GM18511 (cell line): Measurements from ENCODE around the gene PEX11B.
A peak's percentile ranks its signal among the peaks of the same experiment; 100 is the strongest.

Source experiments
- ATAC-seq: cut with Tn5 transposase; IDR thresholded peaks from one replicate; pipeline ENCODE4 v1.9.1; 2021; ENCODE audit warnings: mild to moderate bottlenecking, moderate library complexity; ENCODE audit not compliant: unreplicated experiment

Gene PEX11B

DNA sequence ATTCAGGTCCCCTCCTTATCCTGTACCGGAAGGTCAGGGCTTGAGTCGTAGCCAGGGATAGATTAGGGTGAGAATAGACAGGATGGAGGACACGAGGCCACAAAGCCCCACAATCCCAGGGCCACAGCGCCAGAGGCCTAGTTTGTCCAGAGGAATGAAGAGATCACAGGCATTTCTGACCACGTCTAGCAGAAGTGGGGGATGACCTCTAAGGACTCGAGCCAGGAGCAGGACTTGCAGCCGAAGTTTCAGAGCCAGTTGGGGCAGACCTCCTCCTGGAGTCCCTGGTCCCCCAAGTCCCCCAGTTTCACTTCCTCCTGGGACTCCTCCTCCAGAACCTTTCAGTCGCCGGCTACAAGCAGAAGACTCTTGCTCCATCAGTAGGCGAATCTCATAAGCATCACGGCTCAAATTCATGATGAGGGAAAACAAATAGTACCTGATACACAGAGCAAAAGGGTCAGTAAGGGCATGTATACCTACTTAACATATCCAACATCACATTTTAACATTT is 6.3 kb downstream of the PEX11B start:
- no peak for ATAC-seq

DNA sequence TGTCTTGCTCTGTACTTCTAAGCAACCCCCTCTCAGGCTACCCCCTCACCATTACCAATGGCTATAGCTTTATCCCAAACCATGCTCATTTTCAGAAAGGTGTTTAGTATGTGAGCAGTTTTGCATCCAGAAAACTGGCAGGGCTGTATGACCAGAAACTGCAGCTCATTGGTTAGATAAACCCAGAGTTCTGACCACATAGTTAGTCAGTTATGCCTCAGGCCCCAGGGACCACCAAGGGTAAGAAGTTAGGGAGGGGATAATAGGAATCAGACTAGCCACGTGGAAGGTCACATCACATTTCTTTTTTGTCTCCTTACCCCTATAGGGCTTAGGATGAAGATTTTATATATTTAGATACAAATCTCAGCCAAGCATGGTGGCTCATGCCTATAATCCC is 9.9 kb downstream of the PEX11B start:
- ATAC-seq: no peak

DNA sequence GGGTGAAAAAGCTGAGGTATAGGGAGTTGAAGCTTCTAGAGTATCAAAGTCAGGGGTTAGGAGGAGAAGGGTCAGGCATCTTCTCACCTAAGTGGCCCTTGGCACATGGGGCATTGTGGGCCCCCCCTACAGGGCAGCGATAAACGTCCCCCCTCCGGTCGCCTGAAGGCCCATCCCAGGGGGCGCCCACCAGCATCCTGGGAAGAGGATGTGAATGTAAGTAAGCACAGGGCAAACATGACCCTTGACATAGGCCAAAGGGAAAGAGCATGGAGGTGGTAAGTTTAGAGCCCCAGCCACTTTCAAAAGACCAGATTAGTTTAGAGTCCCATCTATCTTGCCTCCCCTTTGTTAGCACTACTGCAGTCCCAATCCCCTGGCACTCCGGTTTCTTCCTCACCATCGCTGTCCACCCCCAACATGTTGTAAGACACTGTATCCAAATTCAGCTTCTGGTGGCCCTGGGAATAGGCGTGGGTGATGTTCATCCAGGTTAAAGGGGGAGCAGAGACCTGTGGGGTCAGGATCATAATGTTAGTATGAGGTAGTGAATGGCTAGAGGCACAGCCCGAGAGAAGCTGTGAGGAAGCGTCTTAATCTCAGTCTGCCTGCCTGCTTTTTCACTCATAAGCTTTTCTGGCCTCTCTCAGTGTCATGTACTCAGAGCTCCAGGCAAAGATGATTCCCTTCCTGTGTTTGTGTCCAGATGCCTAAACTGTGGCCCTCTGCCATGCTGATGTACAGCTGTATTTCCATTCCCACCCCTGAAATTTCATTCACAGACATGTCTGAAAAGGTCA is 11.4 kb downstream of the PEX11B start:
- ATAC-seq: no peak

DNA sequence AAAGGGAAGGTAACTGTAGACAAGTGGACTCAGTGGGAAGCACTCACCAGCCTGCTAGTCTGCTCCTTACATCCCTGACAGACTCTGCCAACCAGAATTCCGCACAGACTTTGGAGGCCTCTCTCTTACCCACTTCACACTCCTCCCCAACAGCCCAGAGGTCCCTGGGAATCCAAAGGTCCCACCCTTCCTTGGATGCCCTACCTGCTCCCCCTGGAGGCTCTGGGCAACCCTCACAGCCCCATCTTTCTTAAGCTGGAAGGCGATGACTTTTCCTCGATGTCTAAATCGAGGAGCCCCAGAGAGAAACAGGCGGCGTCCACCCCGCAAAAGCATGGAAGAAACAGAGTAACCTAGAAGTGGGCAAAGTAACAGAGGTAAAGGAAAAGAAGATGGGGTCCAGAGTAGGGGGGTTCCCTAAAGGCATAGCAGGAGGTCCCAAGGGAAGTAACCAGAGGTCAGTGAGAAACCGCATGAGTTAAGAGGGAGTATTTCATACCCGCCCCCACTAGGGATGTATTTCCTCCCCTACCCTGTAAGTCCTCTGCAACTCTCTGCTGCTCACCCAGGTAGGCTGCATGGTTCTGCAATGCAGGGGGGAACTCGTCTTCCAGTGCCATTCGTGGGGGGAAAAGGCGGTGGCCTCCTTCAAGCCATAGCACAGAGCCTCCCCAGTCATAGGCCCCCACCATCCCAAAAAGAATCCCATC is 17.1 kb downstream of the PEX11B start:
- ATAC-seq: no peak

DNA sequence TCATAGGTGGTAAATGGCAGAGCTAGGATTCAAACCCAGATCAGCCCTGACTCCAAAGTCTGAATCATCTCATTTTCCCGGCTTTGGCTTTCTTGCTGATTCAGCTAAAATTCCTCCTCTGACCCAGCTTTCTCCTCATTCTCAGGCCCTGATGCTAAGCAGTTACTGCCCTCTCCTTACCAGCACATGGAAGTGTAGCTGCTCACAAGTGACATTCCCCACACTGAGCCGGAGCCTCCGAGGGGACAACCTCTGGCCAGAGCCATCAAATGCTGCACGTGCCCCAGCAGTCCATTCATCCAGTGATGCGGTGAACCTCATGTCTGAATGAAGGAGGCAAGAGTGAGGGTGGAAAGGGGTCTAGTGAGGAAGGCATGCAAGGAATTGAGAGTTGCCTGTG is 19.8 kb downstream of the PEX11B start:
- no peak for ATAC-seq

DNA sequence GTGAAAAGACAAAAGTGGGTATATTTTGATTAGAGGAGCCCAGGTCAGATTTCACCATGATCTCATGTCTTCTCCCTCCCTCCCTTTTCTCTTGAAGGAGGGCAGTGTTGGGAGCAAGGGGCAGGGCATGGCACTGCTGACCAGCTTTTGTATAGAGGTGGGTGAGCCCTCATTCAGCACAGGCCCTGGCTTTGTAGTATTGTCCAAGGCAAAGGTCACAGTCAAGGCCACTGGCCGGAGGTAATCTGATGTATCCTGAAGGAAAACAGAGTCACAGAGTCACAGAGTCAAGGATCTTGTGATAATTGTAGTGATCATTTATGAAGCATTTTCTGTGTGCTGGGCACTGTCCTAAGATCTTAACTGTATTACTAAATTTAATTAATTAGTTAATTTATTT is 20.5 kb downstream of the PEX11B start:
- no peak for ATAC-seq

DNA sequence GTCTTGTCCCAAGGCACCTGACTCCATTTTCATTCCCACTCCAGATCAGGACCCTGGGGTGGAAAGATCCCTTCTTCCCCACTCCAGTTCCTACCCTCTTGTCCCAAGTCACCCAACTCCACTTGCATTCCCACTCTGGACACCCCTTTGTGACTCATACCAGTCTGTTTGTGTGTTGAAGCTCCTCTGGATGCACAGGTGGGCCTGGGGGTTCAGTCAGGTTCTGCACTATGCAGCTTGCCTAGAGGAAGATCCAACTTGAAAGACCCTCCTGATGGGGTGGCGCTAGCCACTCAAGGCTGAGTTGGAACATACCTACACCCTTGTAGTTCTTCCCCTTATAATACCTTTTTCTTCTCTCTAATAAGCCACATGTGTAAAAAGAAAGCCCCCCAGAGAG is 23.0 kb downstream of the PEX11B start:
- no peak for ATAC-seq

DNA sequence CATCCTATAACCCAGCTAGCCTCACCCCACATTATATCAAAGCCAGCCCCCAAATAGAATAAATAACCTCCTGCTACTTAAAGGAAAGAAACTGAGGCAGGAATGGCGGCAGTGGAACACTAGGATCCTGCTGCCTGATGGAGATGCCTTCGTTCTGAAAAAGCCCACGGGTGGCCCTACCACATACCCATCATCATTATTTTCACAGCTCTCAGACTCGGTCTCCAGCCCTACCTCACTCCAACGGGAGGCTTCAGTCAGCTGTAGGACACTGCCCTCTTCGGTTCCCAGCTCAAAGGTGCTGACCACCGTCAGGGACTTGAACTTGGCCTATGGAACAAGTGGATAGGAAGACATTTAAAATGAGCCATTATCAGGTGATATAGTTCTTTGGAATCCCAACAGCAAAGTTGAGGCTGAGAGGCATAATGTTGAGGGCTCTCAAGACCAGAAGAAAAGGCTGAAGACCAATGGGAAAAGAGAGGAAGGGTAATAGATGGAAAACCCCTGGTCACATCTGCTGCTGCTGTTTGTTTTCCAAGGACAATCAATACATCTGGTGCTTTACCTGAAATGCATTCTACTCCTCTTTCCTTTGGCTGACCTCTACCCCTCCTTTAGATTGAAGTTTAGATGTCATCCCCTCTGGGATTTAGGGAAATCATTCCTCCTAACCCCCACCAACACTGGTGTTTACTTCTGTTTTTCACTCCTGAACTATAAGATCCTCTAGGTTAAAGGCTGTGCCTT is 25.0 kb downstream of the PEX11B start:
- no peak for ATAC-seq

DNA sequence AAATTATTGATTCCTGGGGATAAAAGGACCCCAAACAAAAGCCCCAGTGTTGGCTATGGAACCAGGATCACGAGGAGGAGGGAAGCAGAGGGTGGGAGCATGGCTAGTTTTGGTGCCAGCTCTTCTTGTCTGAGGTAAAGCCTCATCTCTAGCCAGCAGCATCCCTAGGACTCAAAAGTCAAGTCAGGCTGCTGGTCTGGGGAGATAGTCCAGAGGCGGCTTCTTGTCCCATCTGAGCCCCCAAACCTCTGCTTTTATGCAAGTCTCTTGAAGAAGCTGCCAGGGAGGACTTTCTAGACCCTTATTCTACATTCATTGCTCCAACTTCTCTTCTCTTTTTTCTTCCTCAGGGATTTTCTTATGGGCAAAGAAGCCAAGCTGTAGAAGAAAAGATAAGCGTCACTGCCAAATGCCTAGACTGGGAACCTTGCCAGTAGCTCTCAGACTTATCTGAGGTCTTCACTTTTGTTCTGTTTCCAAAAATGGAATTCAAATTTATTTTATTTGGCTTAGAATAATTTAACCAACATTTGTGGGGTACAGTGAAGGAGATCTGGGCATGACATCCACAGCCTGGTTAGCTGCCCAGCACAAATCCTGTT is 25.9 kb downstream of the PEX11B start:
- ATAC-seq: no peak

DNA sequence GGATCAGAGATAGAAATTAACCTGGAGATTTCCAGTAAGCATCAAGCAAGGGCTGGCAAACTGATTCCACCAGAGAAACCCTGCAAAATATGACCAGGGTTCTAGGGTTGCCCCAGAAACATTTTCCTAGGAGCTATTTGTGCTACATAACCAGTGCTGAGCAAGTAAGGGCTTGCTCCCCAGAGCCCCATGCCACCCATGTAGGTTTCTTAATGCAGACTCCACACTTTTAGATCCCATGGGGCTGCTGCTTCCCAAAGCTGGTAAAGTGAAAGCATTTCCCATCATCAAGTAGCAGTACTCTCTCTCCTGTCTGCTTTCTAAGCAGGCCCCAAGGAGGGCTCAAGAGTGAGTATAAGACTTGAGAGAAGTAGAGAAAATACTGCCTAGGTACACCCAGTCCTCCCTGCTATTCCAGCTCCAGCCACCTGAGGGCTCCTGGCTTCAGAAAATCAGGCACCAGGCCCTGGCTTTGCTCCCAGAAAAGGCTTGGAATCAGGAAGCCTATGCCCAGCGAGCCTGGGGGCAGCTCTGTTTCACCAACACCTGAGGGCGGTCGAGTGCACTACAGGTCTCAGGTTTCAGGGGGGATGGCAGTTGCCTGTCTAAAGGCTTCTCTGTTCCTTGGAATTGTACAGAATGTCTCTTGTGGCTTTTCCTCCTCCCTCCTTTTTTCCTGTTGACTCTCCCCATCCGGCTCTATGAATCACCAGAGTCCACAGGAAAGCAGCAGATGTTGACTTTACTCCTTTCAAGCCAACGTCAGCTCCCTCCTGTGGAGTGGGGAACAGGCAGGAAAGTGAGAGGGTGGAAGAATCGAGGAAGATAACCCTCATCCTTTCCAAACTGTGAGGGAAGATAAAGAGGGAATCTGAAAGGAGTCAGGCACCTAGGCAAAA is 26.7 kb downstream of the PEX11B start:
- no peak for ATAC-seq

DNA sequence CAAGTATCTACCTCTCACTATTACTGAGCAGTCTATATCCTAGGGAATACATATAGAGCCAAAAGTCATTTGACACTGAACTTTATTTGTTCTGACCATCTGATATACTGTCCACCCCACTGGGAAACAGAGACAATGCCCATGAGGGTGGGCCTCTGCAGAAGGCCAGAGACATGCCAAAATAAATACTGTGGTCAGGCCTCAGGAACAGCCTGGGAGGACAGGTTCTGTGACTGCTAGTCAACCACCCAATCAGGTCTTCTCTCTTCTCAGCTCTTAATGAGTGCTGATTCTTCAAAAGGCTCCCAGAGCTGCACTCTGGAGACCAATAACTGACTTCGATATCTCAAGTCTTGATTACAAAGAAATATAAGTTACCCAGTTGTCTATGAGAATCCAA is 27.4 kb downstream of the PEX11B start:
- ATAC-seq: no peak

DNA sequence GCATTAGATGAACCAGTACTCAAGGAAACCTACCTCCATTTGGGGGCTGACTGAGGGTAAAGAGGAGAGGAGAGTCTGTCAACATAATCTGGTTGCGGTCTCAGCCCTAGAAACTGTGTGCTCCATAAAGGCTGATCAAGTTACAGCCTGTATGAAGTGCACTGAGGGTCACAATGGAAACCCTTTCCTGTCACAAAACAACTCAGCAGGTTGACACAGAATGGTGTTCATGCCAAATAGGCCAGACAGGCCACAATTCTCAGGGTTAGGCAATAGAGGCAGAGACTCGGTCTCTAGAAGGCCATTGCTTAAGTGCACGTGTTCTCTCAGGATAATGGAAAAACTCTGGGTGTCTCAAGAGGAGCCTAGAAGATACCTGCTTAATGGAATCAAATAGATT is 28.8 kb downstream of the PEX11B start:
- no peak for ATAC-seq

DNA sequence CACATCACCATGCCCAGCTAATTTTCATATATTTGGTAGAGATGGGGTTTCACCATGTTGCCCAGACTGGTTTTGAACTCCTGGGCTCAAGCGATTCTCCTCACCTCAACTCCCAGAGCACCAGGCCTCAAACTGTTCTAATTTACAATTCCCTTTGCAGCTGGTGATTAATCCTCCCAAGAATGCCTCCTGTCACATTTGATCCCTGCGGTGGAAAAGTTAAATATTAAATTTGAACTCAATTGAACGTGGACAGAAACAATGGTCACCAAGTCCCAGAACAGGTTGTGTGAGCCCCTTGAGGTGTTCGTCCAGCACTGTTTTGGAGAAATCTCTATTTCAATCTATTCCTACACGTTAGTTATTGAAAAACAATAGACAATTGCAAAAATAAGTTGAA is 30.9 kb downstream of the PEX11B start:
- ATAC-seq: no peak

DNA sequence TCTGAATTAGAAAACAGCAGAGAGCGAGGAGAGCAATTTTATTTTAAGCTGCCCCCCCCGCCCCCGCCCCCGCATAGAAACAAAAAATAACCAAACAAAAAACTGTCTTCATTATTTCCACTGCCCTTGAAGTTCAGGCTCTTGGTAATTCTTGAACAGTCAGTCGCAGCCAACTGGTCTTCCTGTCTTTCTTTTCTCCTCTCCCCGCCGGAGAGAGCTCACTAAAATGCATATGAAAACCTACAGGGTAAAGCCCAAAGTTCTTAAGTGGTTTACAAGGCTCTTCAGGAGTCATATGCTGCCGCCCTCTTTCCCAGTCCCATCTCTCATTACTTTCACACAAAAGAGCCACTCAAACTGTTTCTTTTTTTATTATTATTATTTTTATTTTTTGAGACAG is 31.7 kb downstream of the PEX11B start:
- no peak for ATAC-seq

DNA sequence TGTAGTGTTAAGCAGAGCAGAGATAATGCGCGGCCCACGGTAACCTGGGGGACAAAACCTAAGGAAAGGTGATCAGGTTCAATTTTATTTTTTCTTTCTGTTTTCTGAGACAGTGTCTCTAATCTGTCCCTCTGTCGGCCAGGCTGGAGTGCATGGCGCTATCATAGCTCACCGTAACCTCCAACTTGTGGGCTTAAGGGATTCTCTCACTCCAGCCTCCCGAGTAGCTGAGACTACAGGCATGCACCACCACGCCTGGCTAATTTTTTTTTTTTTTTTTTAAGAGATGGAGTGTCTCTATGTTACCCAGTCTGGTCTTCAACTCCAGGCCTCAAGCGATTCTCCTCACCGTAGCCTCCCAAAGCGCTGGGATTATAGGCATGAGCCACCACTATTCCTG is 32.1 kb downstream of the PEX11B start:
- no peak for ATAC-seq

DNA sequence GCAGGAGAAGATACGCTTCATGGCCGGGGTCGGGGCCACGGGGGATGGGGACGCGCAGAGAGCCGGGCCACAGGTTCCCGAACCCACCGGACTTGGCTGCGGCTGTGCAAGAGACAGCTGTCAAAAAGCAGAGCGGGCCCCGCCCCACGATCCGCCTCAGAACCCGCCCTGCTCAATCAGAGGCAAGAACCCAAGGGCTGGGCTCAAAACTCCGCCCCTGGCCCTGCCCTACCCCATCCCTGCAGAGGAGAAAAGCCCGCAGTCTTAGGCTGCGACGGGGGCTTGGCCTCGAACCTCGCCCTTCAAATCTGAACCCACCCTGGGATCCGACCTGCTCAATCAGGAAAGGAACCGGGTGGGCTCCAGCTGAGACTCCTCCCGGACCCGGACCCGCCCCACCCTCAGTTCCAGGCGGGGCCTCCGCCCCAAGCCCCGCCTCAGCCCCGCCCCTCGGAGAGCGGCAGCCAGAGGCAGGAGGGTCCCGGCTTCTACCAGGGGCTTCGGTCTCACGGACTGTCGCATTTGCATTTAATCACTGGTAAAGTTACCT is 32.7 kb downstream of the PEX11B start, which contains the start of gene ANKRD35:
Gene ANKRD35 (minus strand): TSS at position 129 of the 550 bp plus-strand sequence. CDS start 108 bp downstream, at position 21.
- peak; percentile 100 for ATAC-seq

DNA sequence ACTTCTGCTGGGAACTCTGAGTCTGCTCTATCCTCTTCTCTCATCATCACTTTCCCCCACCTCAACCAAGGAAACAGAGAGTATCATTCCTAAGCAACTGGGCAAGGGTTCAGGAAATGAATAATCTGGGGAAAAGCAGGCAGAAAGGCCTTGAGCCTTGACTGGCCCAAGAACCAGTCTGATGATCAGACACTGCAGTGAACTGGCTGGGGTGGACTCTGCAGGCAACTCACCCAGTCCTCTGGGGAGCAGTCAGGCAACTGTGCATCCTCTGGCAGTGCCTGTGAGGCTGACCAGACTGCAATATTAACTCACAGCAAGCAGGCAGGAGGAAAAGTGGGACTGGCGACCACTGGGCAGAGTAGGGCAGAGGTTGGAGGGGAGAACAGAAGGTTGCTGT is 33.8 kb downstream of the PEX11B start:
- no peak for ATAC-seq

DNA sequence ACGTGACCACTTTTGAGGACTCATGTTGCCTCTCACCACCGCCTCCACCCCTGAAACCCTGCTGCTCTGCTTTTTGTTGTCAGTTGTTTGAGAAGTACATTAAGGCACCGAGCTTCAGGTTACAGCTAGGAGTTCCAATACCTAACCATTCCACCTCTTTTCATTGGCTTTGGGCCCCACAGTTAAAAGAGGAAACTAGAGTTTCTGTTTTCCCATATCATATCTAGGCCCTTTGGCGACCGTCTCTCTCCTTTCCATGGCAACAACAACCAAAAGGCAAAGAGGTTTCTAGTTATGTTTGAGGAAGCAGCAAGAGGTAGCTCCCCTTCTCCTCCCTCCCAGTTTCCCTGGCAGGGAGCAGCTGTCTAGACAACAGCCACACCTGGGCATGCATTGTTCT is 38.7 kb downstream of the PEX11B start:
- no peak for ATAC-seq

DNA sequence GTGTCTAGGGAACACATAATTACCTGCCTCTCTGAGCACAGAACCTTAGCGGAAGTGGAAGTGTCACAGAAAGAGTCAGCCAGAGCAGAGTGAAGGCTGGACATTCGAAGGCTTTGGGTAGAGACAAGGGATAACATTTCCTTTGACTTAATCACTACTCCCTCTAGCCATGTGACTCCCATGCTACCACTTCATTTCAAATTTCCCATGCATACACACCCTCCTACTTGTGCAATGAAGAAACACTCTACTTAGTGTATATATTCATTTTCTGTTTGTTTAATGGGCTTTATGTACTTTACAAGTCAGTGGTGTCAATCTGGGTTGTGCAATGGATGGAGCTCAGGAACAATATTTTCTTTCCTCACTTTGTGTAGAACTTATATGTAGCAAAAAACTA is 39.8 kb downstream of the PEX11B start:
- ATAC-seq: no peak
